BLaER1 treated with 17β-estradiol and CSF1 and Interleukin-3, amounts not matched to agents 10 nM and 100 nM (cell line): ENCODE results near the gene SSNA1.
A peak's percentile ranks its signal among the peaks of the same experiment; 100 is the strongest.

ENCODE experiments used
- H3K27ac ChIP-seq, 11 experiments: shearing (Covaris generic); formaldehyde crosslinking; 2 replicates each; pipeline ENCODE4 v1.8.1; 2022
- H3K27me3 ChIP-seq, 11 experiments: shearing (Covaris generic); formaldehyde crosslinking; 2 replicates each; pipeline ENCODE4 v1.8.1; 2022
- H3K36me3 ChIP-seq, 11 experiments: shearing (Covaris generic); formaldehyde crosslinking; 2 replicates each; pipeline ENCODE4 v1.8.1; 2022
- H3K4me1 ChIP-seq, 10 experiments: shearing (Covaris generic); formaldehyde crosslinking; 2 replicates each; pipeline ENCODE4 v1.8.1; 2022
- H3K4me2 ChIP-seq, 11 experiments: shearing (Covaris generic); formaldehyde crosslinking; 2 replicates each; pipeline ENCODE4 v1.8.1; 2022
- H3K4me3 ChIP-seq, 10 experiments: shearing (Covaris generic); formaldehyde crosslinking; 2 replicates each; pipeline ENCODE4 v1.8.1; 2022
- H3K9ac ChIP-seq, 11 experiments: shearing (Covaris generic); formaldehyde crosslinking; 2 replicates each; pipeline ENCODE4 v1.8.1; 2022
- H3K9me3 ChIP-seq, 11 experiments: shearing (Covaris generic); formaldehyde crosslinking; replicated peaks in 1 of 11; 2 replicates each; pipeline ENCODE4 v1.8.1; 2022
- H4K20me1 ChIP-seq, 11 experiments: shearing (Covaris generic); formaldehyde crosslinking; 2 replicates each; pipeline ENCODE4 v1.8.1; 2022
- Cebpa-rat ChIP-seq, 11 experiments: shearing (Covaris generic); IDR thresholded peaks; 2 replicates each; pipeline ENCODE4 v1.8.1; 2022

Gene SSNA1

DNA sequence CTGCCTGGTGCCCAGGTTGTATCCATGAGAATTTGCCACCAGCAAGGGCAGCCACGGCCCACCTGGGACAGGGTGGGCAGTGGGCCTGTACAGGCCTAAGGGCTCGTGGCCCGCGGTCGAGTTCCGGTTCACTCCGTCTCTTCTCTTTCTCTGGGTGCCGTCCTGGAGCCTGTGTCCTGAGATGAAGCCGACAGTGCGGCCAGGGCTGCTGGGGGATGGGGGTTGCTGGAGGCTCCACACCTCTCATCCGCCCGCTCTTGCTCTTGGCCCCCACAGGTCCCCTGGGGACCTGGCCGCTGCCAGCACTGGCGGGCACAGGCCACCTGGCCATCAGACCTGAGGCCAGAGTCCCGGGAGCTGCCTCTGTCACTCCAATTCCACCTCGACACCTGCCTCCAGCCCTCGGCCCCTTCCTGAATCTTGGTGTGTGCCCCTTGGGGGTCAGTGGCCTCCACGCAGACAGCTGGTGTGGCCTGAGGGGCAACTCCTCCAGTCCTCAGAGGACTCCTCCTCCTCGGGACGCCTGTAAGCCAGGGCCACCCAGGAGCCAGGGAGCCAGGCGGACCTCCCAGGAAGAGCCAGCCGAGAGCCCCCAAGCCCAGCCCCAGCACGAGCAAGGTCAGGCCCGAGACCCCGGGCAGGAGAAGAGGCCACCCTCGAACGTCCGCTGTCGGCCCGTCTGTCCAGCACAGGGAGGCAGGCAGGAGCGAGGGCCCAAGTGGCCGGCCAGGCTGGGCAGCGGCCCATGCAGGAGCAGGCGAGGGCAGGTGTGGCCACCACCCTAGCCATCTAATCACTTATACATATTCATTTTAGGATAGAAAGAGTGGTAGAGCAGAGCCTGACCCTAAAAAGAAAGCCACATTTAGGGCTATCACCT lies 23.9 kb upstream of the SSNA1 start:
- no peak overlapping the region for H3K27ac ChIP-seq
- H3K9ac ChIP-seq: no peak overlapping the region
- peaks cover 0 to 53% (median 18%) of the 10 kb centered on the region in 11 experiments; a peak in 16 of 22 replicates for H3K27me3 ChIP-seq
- H3K4me2 ChIP-seq: peak overlapping the region in 5 of 11 experiments; percentile 16 to 31 (median 26); a peak in 8 of 22 replicates
- peaks cover 0 to 11% (median 0%) of the 10 kb centered on the region in 11 experiments; a peak in 2 of 22 replicates for H3K36me3 ChIP-seq
- no peaks in the 10 kb centered on the region for H3K9me3 ChIP-seq
- no peak for TF ChIP-seq Cebpa-rat (IDR thresholded peaks at IDR 0.05)
- H3K4me1 ChIP-seq: peaks cover 11 to 66% (median 55%) of the 10 kb centered on the region in 10 experiments
- H4K20me1 ChIP-seq: peaks cover 0 to 61% (median 20%) of the 10 kb centered on the region in 11 experiments; a peak in 15 of 22 replicates
- H3K4me3 ChIP-seq: no peak overlapping the region

GRCh38 chr9:137165250-137165836 lies 23.1 kb upstream of the SSNA1 start:
- Histone ChIP-seq H3K36me3 (peaks cover 0 to 11% (median 0%) of the 10 kb centered on the region in 11 experiments; a peak in 2 of 22 replicates), H3K27me3 (peaks cover 0 to 54% (median 18%) of the 10 kb centered on the region in 11 experiments; a peak in 16 of 22 replicates), H3K4me2 (peak overlapping the region in 8 of 11 experiments; percentile 96 to 100 (median 100); a peak in 15 of 22 replicates), H3K4me1 (peaks cover 17 to 66% (median 56%) of the 10 kb centered on the region in 10 experiments), H3K4me3 (no peak overlapping the region), H3K27ac (no peak overlapping the region), H4K20me1 (peaks cover 0 to 55% (median 20%) of the 10 kb centered on the region in 11 experiments; a peak in 16 of 22 replicates), H3K9ac (peak overlapping the region in 3 of 11 experiments; percentile 10 to 44 (median 31); a peak in 2 of 22 replicates), H3K9me3 (no peaks in the 10 kb centered on the region)
- no peak for TF ChIP-seq Cebpa-rat (IDR thresholded peaks at IDR 0.05)

GRCh38 chr9:137166380-137167229 lies 21.9 kb upstream of the SSNA1 start:
- Histone ChIP-seq H3K36me3 (peaks cover 0 to 11% (median 0%) of the 10 kb centered on the region in 11 experiments; a peak in 2 of 22 replicates), H3K9ac (peak overlapping the region in 4 of 11 experiments; percentile 10 to 52 (median 38); a peak in 6 of 22 replicates), H3K9me3 (no peaks in the 10 kb centered on the region), H3K27me3 (peaks cover 0 to 62% (median 18%) of the 10 kb centered on the region in 11 experiments; a peak in 16 of 22 replicates), H4K20me1 (peaks cover 0 to 65% (median 20%) of the 10 kb centered on the region in 11 experiments; a peak in 16 of 22 replicates), H3K4me1 (peaks cover 17 to 75% (median 69%) of the 10 kb centered on the region in 10 experiments), H3K4me2 (peak overlapping the region in 9 of 11 experiments; percentile 32 to 100 (median 100); a peak in 19 of 22 replicates), H3K27ac (no peak overlapping the region), H3K4me3 (peak overlapping the region in 2 of 10 experiments; percentile 69 to 70; a peak in 4 of 20 replicates)
- no peak for TF ChIP-seq Cebpa-rat (IDR thresholded peaks at IDR 0.05)

- Histone ChIP-seq H3K4me1 (peaks cover 17 to 82% (median 76%) of the 10 kb centered on the region in 10 experiments), H4K20me1 (peaks cover 0 to 72% (median 20%) of the 10 kb centered on the region in 11 experiments; a peak in 16 of 22 replicates), H3K27ac (no peak overlapping the region; a peak in 1 of 22 replicates), H3K4me3 (peak overlapping the region in 4 of 10 experiments; percentile 65 to 75 (median 70); a peak in 6 of 20 replicates), H3K9me3 (no peaks in the 10 kb centered on the region), H3K4me2 (peak overlapping the region in 10 of 11 experiments; percentile 96 to 100 (median 100); a peak in 19 of 22 replicates), H3K9ac (peak overlapping the region in 4 of 11 experiments; percentile 46 to 78 (median 68); a peak in 7 of 22 replicates), H3K36me3 (peaks cover 0 to 11% (median 0%) of the 10 kb centered on the region in 11 experiments; a peak in 2 of 22 replicates), H3K27me3 (peaks cover 0 to 69% (median 18%) of the 10 kb centered on the region in 11 experiments; a peak in 16 of 22 replicates)
- no peak for TF ChIP-seq Cebpa-rat (IDR thresholded peaks at IDR 0.05)
Observed at GRCh38 chr9:137167277-137167746, 21.2 kb upstream of the SSNA1 start.

DNA sequence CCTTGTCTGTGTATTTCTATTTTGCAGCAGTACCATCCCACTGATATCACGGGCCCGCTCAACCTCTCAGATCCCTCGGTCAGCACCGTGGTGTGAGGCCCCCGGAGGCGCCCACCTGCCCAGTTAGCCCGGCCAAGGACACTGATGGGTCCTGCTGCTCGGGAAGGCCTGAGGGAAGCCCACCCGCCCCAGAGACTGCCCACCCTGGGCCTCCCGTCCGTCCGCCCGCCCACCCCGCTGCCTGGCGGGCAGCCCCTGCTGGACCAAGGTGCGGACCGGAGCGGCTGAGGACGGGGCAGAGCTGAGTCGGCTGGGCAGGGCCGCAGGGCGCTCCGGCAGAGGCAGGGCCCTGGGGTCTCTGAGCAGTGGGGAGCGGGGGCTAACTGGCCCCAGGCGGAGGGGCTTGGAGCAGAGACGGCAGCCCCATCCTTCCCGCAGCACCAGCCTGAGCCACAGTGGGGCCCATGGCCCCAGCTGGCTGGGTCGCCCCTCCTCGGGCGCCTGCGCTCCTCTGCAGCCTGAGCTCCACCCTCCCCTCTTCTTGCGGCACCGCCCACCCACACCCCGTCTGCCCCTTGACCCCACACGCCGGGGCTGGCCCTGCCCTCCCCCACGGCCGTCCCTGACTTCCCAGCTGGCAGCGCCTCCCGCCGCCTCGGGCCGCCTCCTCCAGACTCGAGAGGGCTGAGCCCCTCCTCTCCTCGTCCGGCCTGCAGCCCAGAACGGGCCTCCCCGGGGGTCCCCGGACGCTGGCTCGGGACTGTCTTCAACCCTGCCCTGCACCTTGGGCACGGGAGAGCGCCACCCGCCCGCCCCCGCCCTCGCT lies 20.5 kb upstream of the SSNA1 start:
- TF ChIP-seq Cebpa-rat (IDR thresholded peaks at IDR 0.05): no peak
- Histone ChIP-seq H3K27me3 (peaks cover 0 to 75% (median 18%) of the 10 kb centered on the region in 11 experiments; a peak in 16 of 22 replicates), H3K36me3 (peaks cover 0 to 11% (median 0%) of the 10 kb centered on the region in 11 experiments; a peak in 2 of 22 replicates), H4K20me1 (peaks cover 0 to 78% (median 25%) of the 10 kb centered on the region in 11 experiments; a peak in 16 of 22 replicates), H3K9me3 (no peaks in the 10 kb centered on the region), H3K27ac (no peak overlapping the region; a peak in 1 of 22 replicates), H3K4me1 (peaks cover 17 to 89% (median 82%) of the 10 kb centered on the region in 10 experiments), H3K9ac (peak overlapping the region in 5 of 11 experiments; percentile 46 to 78 (median 65); a peak in 8 of 22 replicates), H3K4me2 (peak overlapping the region; percentile 96 to 100 (median 100)), H3K4me3 (peak overlapping the region; percentile 55 to 75 (median 66); a peak in 18 of 20 replicates)

DNA sequence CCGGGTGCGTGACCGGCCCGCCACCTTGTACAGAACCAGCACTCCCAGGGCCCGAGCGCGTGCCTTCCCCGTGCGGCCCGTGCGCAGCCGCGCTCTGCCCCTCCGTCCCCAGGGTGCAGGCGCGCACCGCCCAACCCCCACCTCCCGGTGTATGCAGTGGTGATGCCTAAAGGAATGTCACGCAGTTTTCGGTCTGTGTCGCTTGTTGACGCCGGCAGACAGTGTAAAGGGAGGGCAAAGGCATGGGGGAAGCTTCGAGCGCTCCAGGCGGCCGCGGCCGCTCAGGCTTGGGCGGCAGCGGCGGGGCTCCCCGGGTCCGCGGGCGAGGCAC lies 19.9 kb upstream of the SSNA1 start:
- peaks cover 23 to 95% (median 88%) of the 10 kb centered on the region in 10 experiments for H3K4me1 ChIP-seq
- H3K9ac ChIP-seq: peak overlapping the region; percentile 26 to 79 (median 66); a peak in 19 of 22 replicates
- H3K9me3 ChIP-seq: no peaks in the 10 kb centered on the region
- H3K4me3 ChIP-seq: peak overlapping the region; percentile 55 to 75 (median 66)
- peak overlapping the region; percentile 96 to 100 (median 100) for H3K4me2 ChIP-seq
- H3K27ac ChIP-seq: peak overlapping the region in 6 of 11 experiments; percentile 0 to 57 (median 49); a peak in 10 of 22 replicates
- no peak for TF ChIP-seq Cebpa-rat (IDR thresholded peaks at IDR 0.05)
- peaks cover 0 to 84% (median 28%) of the 10 kb centered on the region in 11 experiments; a peak in 16 of 22 replicates for H4K20me1 ChIP-seq
- peaks cover 0 to 11% (median 0%) of the 10 kb centered on the region in 11 experiments; a peak in 2 of 22 replicates for H3K36me3 ChIP-seq
- peaks cover 0 to 80% (median 18%) of the 10 kb centered on the region in 11 experiments; a peak in 16 of 22 replicates for H3K27me3 ChIP-seq
